A549 treated with AZD9567 at 1 μM for 4 hours (cell line): Measurements from ENCODE around the gene PCDHB2. TPM values are rescaled to one million over a fixed set of nuclear protein-coding genes. Genes with fewer than 3 reads are reported as not detected.

Experiments used
- total RNA-seq: library from RNA; stranded (reverse); fragments of 200-300 nt; extraction: Qiagen RNA extraction; gene quantifications from 5 replicates; pipeline ENCODE4 v1.2.3, GENCODE V29; 2022; ENCODE audit not compliant: insufficient read depth

The PCDHB2 gene
- 0.77 to 3.1 TPM (median 3.1 TPM) in 5 replicates for total RNA-seq

DNA sequence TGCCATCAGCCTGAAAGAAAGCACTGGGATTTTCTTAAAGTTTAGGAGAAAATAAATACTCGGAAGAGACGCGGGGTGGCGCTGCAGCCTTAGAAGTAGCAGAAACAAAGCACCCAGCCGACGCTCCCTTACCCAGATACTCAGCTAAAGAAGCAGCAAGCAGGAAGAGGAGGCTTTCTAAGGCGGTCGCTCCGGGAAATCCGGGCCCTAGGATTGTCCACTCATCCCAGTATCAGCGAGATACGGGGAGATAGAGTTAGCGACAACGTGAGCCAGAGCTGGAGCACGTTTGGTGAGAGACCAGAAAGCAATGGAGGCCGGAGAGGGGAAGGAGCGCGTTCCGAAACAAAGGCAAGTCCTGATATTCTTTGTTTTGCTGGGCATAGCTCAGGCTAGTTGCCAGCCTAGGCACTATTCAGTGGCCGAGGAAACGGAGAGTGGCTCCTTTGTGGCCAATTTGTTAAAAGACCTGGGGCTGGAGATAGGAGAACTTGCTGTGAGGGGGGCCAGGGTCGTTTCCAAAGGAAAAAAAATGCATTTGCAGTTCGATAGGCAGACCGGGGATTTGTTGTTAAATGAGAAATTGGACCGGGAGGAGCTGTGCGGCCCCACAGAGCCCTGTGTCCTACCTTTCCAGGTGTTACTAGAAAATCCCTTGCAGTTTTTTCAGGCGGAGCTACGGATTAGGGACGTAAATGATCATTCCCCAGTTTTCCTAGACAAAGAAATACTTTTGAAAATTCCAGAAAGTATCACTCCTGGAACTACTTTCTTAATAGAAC is at the start of gene PCDHB2:
Gene PCDHB2, plus strand, starts transcription at position 135 of the 782 bp plus-strand sequence. Its CDS starts 176 bp downstream, at position 311.

DNA sequence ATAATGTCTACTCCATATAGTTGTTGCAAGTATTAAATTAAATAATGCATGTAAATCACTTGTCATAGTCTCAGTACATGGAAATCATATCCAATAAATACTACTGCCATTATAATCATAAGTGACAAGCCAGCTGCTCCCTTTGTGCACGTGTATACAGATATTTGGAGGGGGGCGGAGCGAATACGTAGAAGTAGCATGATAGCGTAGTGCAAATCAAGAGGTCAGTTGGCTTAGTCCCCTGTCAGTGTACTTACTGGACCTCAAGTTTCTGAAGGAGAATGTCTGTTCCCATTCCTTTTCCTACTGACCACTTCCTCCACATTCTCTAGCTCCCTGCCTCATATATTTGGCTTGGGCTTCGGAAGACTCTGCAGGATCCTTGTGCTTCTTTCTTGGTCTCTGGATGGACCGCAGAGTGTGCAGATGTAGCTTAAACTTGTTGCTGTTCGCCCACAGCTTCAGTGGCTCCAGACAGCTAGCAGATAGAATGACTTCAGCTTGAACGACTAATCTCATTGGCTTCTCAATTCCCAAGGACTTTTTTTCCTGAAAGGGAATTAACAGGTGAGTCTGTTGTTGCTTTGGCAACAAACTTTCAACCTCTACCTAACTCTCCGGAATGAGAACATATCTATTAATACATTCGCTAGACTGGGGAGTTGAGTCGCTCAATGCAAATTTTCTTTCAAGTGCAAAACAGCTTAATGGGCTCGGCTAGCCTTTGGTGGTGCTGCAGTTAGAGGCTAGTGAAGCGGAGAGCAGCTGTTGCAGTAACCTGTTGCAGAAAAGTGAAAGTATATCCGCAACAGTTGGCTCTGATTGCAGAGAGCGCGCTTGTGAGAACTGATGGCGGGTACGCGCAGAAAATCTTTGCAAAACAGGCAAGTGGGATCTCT is 43.5 kb upstream of the PCDHB2 start, which contains the start of gene PCDHB1:
Gene PCDHB1, plus strand, starts transcription at position 753 of the 899 bp plus-strand sequence. Its CDS starts 97 bp downstream, at position 850.

DNA sequence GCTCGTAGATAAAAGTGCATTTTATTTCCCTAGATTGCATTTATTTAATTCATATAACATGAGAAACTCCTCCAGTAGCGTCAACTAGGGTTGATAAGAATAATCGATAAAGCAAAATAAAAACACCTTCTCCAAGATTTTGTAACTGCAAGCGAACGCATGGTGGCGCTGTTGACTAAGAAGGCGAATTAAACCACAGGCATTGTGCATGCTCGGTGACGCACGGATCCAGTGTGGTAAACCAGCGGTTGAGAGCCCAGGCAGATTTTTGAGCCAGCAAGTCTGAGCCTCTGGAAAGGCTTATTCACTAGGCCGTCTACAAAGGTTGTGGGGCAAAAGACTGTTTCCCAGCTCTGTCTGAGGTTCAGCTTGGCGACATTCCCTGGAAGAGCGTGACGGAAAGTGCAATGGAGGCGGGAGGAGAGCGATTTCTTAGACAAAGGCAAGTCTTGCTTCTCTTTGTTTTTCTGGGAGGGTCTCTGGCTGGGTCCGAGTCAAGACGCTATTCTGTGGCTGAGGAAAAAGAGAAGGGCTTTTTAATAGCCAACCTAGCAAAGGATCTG is 5.9 kb downstream of the PCDHB2 start, which contains the start of gene PCDHB3:
Gene PCDHB3, plus strand, starts transcription at position 231 of the 563 bp plus-strand sequence. Its CDS starts 177 bp downstream, at position 408.

DNA sequence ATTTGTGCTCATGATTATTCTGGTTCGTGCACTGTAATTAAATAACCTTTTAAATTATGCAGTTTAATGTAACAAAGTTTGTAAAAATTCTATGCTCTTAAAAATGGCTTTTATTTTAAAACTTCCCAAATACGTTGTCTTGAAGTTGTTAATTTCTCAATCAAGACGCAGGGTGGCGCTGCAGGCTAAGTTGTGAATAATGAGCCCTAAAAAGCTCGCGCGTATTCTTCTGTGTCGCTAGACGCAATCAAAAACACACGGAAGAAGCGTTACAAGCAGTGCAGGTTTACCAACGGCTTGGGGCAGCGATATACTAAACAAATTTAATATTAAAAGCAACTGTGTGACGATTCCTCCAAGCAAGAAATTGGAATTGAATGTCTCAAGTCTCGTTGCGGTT is 27.1 kb downstream of the PCDHB2 start, which contains the start of gene PCDHB4:
Gene PCDHB4, plus strand, starts transcription at position 256 of the 400 bp plus-strand sequence. CDS start 181 bp downstream, outside the sequence.

DNA sequence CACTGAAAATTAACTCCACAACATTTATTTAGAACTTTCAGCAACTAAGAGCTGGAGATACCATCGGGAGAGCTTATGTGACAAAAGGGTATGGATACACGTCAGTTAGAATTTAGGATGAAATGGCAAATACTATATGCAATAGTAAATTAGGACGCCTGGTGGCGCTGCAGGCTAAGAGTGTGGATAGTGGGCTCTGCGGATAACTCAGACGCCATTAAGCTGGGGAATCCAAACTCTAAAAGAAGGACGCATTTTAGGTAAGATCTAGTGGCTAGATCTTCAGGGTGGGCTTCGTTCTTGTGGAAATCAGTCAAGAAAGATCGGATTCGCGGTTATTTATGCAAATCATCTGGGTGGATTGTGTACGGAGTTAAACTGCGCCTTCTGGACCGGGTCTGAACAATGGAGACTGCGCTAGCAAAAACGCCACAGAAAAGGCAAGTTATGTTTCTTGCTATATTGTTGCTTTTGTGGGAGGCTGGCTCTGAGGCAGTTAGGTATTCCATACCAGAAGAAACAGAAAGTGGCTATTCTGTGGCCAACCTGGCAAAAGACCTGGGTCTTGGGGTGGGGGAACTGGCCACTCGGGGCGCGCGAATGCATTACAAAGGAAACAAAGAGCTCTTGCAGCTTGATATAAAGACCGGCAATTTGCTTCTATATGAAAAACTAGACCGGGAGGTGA is 40.8 kb downstream of the PCDHB2 start, which contains the start of gene PCDHB5:
Gene PCDHB5, plus strand, starts transcription at position 177 of the 688 bp plus-strand sequence. Its CDS starts 229 bp downstream, at position 406.

Other genes with a start within 250 kb of the PCDHB2 start
- 0.02 TPM in 1 of 5 replicates, not detected in the others for gene PCDHA9, start 246.2 kb upstream of the PCDHB2 start, total RNA-seq
- gene PCDHA10, start 238.7 kb upstream of the PCDHB2 start, total RNA-seq, result 0.01 to 0.05 TPM (median 0.02 TPM) in 3 of 5 replicates, not detected in the others
- 0.06 to 0.18 TPM (median 0.13 TPM) in 4 of 5 replicates, not detected in the other for gene PCDHA11, start 225.7 kb upstream of the PCDHB2 start, total RNA-seq
- 1.6 to 3.1 TPM (median 2.8 TPM) in 5 replicates for gene PCDHA12, start 219.3 kb upstream of the PCDHB2 start, total RNA-seq
- 0.05 to 0.07 TPM (median 0.06 TPM) in 4 of 5 replicates, not detected in the other for gene PCDHA13, start 212.5 kb upstream of the PCDHB2 start, total RNA-seq
- gene PCDHAC1, start 168.3 kb upstream of the PCDHB2 start, total RNA-seq, result 1.9 to 3.7 TPM (median 2.1 TPM) in 5 replicates
- 3.1 to 3.5 TPM (median 3.3 TPM) in 5 replicates for gene PCDHAC2, start 128.1 kb upstream of the PCDHB2 start, total RNA-seq
- not detected in 5 replicates for gene PCDHB1, start 43.2 kb upstream of the PCDHB2 start, total RNA-seq
- gene PCDHB3, start 5.9 kb downstream of the PCDHB2 start, total RNA-seq, result 0.02 to 0.05 TPM (median 0.03 TPM) in 3 of 5 replicates, not detected in the others
- gene PCDHB4, start 27.2 kb downstream of the PCDHB2 start, total RNA-seq, result 0.03 to 0.06 TPM (median 0.05 TPM) in 3 of 5 replicates, not detected in the others
- gene PCDHB5, start 40.6 kb downstream of the PCDHB2 start, total RNA-seq, result 1.2 to 2.1 TPM (median 1.3 TPM) in 5 replicates
- 0.71 to 1.3 TPM (median 0.88 TPM) in 5 replicates for gene PCDHB6, start 55.4 kb downstream of the PCDHB2 start, total RNA-seq
- 0.02 TPM in 1 of 5 replicates, not detected in the others for gene PCDHB7, start 78.0 kb downstream of the PCDHB2 start, total RNA-seq
- gene PCDHB8, start 83.2 kb downstream of the PCDHB2 start, total RNA-seq, result 0.21 to 0.30 TPM (median 0.25 TPM) in 4 of 5 replicates, not detected in the other
- 0.02 to 0.09 TPM (median 0.06 TPM) in 4 of 5 replicates, not detected in the other for gene PCDHB16, start 87.8 kb downstream of the PCDHB2 start, total RNA-seq
- gene PCDHB9, start 92.5 kb downstream of the PCDHB2 start, total RNA-seq, result 0.02 to 0.20 TPM (median 0.05 TPM) in 3 of 5 replicates, not detected in the others
- 0.04 to 0.05 TPM in 2 of 5 replicates, not detected in the others for gene PCDHB10, start 97.7 kb downstream of the PCDHB2 start, total RNA-seq
- gene PCDHB11, start 105.0 kb downstream of the PCDHB2 start, total RNA-seq, result 0.02 to 0.06 TPM (median 0.05 TPM) in 4 of 5 replicates, not detected in the other
- 0.06 TPM in 1 of 5 replicates, not detected in the others for gene PCDHB12, start 114.1 kb downstream of the PCDHB2 start, total RNA-seq
- gene PCDHB13, start 119.3 kb downstream of the PCDHB2 start, total RNA-seq, result 0.05 to 0.06 TPM (median 0.06 TPM) in 4 of 5 replicates, not detected in the other
- gene PCDHB14, start 128.7 kb downstream of the PCDHB2 start, total RNA-seq, result 0.06 to 0.11 TPM (median 0.06 TPM) in 4 of 5 replicates, not detected in the other
- 0.02 to 0.09 TPM (median 0.07 TPM) in 4 of 5 replicates, not detected in the other for gene PCDHB15, start 150.8 kb downstream of the PCDHB2 start, total RNA-seq
- gene SLC25A2, start 209.4 kb downstream of the PCDHB2 start, total RNA-seq, result not detected in 5 replicates
- 60.6 to 75.9 TPM (median 73.6 TPM) in 5 replicates for gene TAF7, start 226.2 kb downstream of the PCDHB2 start, total RNA-seq
- 0.22 to 0.39 TPM (median 0.28 TPM) in 4 of 5 replicates, not detected in the other for gene PCDHGA1, start 235.9 kb downstream of the PCDHB2 start, total RNA-seq
- 0.42 to 1.1 TPM (median 0.53 TPM) in 5 replicates for gene PCDHGA2, start 244.1 kb downstream of the PCDHB2 start, total RNA-seq
- 0.02 TPM in 2 of 5 replicates, not detected in the others for gene PCDHGA3, start 249.2 kb downstream of the PCDHB2 start, total RNA-seq